ENCODE measurements around the gene C16orf96. TPM values are rescaled to one million over a fixed set of nuclear protein-coding genes. Genes with fewer than 3 reads are reported as not detected.

Gene C16orf96
- total RNA-seq, 1 experiment from 2014 or later: 0.10 TPM

DNA sequence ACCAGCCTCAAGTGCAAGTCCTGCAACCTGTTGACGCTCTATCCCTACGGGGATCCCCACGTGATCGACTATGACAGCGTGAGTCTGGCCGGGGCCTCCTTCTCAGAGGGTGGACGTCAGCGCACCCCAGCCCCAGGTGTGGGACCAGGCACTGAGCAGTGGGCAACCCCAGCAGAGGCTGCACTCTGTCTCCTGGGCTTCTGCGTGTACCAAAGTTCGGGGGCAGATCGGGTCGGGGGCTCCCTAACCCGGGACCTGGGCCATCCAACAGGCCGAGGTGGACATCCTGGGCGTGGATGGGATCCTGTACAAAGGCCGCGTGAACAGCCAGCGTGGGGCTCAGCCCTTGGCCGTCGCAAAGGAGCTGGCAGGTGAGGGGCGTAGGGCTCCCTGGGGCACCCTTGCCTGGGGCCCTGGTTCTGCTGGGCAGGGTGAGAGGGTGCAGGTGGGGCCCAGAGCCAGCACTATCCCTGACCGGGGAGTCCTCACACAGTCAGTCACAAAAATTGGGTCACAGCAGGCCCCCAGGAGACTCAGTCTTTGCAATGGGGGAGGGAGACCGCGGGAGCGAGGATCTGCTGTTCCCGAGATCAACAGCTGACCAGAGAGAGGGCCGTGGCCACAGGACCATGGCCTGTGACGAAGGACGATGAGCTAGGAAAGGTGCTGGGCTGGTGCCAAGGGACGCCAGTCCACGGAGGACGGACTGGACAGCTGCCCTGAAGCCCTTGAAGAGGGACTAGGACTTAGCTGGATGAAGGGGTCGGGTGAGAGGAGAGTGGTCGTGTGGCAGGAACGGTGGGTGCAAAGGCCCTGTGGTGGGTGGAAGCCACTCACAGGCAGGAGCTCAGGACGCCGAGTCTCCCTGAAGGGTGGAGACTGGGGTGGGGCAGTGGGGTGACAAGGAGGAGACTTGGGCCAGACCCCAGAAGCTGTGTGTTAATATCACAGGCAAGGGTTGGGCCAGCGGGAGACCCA, 38.6 kb downstream of the C16orf96 start (continued):
- TF ChIP-seq JUND (IDR thresholded peaks at IDR 0.05) (no peak), FOSL1 (IDR thresholded peaks at IDR 0.05; ENCODE audit: low read depth) (no peak), CEBPB (IDR thresholded peaks at IDR 0.05; ENCODE audit: low read depth) (no peak), SP1 (IDR thresholded peaks at IDR 0.05; ENCODE audit: low read depth) (no peak), ELF1 (IDR thresholded peaks at IDR 0.05; ENCODE audit: borderline replicate concordance, low read depth) (no peak), MAX (IDR thresholded peaks at IDR 0.05) (no peak), POLR2AphosphoS5 (IDR thresholded peaks at IDR 0.05; ENCODE audit: low read depth, low read length) (no peak)
- TF ChIP-seq, protein P1, sequence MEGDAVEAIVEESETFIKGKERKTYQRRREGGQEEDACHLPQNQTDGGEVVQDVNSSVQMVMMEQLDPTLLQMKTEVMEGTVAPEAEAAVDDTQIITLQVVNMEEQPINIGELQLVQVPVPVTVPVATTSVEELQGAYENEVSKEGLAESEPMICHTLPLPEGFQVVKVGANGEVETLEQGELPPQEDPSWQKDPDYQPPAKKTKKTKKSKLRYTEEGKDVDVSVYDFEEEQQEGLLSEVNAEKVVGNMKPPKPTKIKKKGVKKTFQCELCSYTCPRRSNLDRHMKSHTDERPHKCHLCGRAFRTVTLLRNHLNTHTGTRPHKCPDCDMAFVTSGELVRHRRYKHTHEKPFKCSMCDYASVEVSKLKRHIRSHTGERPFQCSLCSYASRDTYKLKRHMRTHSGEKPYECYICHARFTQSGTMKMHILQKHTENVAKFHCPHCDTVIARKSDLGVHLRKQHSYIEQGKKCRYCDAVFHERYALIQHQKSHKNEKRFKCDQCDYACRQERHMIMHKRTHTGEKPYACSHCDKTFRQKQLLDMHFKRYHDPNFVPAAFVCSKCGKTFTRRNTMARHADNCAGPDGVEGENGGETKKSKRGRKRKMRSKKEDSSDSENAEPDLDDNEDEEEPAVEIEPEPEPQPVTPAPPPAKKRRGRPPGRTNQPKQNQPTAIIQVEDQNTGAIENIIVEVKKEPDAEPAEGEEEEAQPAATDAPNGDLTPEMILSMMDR (IDR thresholded peaks at IDR 0.05 in 2 of 3, conservative IDR thresholded peaks at IDR 0.05 in 1 of 3; ENCODE audit: borderline replicate concordance in 1 of 3, insufficient read depth in 1 of 3, low read depth in 2 of 3, low read length in 2 of 3): no peak

DNA sequence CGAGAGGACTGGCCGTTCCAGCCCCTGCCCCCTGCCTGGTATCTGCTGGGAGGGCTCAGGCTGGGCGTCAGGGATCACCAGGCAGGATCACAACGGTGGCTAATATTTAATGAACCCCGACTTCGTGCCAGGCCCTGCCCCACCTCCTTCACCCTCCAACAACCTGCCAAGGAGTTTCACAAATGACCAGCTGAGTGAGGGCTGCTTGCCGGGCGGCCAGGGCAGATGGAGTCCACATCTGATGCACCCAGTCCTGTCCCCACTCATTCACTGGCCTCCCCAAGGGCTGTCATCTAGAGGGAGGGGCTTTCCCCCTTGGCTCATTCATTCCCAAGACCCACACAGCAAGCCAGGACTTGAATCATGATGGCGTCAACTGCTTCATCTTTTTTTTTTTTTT, 41.0 kb downstream of the C16orf96 start:
- Histone ChIP-seq H3K27ac (ENCODE audit: low read depth, low read length) (no peak overlapping the region), H3K4me1 (ENCODE audit: control insufficient read depth in 1 of 2, insufficient read depth in 2 of 2, low read length in 2 of 2) (no peaks in the 10 kb centered on the region), H3K9me3 (ENCODE audit: control insufficient read depth in 1 of 2, insufficient read depth in 1 of 2, low read depth in 1 of 2, low read length in 2 of 2) (no peaks in the 10 kb centered on the region), H4K20me1 (ENCODE audit: insufficient read depth) (no peaks in the 10 kb centered on the region), H3K36me3 (ENCODE audit: control insufficient read depth in 1 of 2, insufficient read depth in 2 of 2, low read length in 2 of 2) (no peaks in the 10 kb centered on the region), H3K9me2 (ENCODE audit: insufficient read depth) (no peaks in the 10 kb centered on the region), H3K27me3 (ENCODE audit: insufficient read depth, low read length) (no peaks in the 10 kb centered on the region), H3K79me2 (ENCODE audit: insufficient read depth, low read length) (no peaks in the 10 kb centered on the region), H2AFZ (ENCODE audit: low read depth, low read length, poor library complexity, severe bottlenecking) (no peak overlapping the region), H3K9ac (ENCODE audit: low read length) (no peak overlapping the region), H3K4me2 (ENCODE audit: low read length) (no peak overlapping the region), H3K4me3 (replicated peaks in 1 of 2; ENCODE audit: low read depth in 1 of 2, low read length in 2 of 2) (no peak overlapping the region)
- TF ChIP-seq POLR2AphosphoS5 (IDR thresholded peaks at IDR 0.05; ENCODE audit: low read depth, low read length) (no peak), SP1 (IDR thresholded peaks at IDR 0.05; ENCODE audit: low read depth) (no peak), EZH2 (IDR thresholded peaks at IDR 0.05) (no peak), FOSL1 (IDR thresholded peaks at IDR 0.05; ENCODE audit: low read depth) (no peak)
- TF ChIP-seq, protein P1 (IDR thresholded peaks at IDR 0.05 in 2 of 3, conservative IDR thresholded peaks at IDR 0.05 in 1 of 3; ENCODE audit: borderline replicate concordance in 1 of 3, insufficient read depth in 1 of 3, low read depth in 2 of 3, low read length in 2 of 3): no peak
- POLR2A ChIA-PET: no interaction called here
- CTCF ChIA-PET: interaction anchor here (1.1 kb wide), 1 partner anchor 12 kb away, joined by 5 read pairs; no protein-coding TSS in a partner anchor
- RAD21 ChIA-PET (ENCODE audit: low non-redundant PET in 1 of 2, low total read pairs in 2 of 2, uncharacterized antibody in 2 of 2, unreplicated experiment in 2 of 2): no interaction called here
- ATAC-seq: no peak
- no peak for DNase-seq (ENCODE audit: low read depth, low spot score)
- intact Hi-C loops (cut with micrococcal nuclease): no loop called here
- BruUV-seq (replicated peaks): no TSS peak
